ENCODE measurements around the gene GPR183. TPM values are rescaled to one million over a fixed set of nuclear protein-coding genes. Genes with fewer than 3 reads are reported as not detected.

GPR183 gene
- total RNA-seq, 1 experiment from 2014 or later: not detected

DNA sequence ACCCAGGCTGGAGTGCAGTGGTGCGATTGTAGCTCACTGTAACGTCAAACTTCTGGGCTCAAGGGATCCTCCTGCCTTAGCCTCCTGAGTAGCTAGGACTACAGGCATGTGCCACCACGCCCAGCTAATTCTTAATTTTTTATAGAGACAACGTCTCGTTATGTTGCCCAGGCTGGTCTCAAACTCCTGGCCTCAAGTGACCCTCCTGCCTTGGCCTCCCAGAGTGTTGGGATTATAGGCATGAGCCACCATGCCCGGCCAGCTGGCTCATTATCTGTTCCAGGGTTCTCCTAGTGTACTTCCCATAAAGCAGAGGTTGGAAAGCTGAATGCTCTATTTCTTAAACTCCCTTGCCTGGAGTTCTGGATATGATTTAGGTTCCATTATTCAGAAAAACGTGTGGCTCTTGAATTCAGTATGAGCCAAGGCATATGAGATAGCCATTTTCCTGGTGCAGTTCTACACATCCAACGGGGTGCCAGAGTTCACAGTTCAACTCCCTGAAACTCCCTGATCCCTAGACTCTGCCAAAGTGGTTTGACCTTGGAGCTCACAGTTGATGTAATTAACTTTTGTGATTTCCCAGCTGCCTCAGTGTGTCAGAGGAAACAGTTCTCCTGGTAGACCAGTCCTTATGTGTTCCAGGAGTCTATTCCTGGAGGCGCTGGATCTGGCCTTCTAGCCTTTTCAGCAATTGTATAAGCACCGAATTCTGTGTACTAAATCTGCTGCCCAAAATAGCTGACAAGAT lies 21.6 kb downstream of the GPR183 start:
- in situ Hi-C loops (cut with HindIII; ENCODE audit: low pct_unique_long_range_greater_than_20kb, low sequenced_read_pairs): no loop called here
- DNase-seq (ENCODE audit: low read depth, low spot score): no peak

GRCh38 chr13:99282264-99283231 lies 24.7 kb downstream of the GPR183 start:
- DNase-seq (ENCODE audit: low read depth, low spot score): no peak
- in situ Hi-C loops (cut with HindIII; ENCODE audit: low pct_unique_long_range_greater_than_20kb, low sequenced_read_pairs): no loop called here

DNA sequence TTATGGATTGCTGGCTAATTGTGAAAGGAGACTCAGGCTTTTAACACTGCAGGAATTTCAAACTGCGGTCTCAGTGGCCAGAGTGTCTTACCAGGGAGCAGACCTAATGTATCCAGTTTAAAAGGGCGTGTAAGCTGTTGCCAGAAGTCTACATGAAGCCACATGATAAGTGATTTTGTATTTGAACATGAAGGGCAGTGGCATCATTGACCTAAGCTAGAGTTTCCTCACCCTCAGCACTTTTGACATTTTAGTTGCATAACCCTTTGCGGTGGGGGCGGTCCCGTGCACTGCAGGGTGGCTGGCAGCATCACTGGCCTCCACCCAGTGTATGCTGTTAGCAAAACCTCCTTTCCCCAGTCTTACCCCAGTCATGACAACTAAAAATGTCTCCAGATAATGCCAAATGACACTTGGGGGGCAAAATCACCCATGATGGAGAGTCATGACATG lies 25.4 kb downstream of the GPR183 start:
- DNase-seq (ENCODE audit: low read depth, low spot score): no peak
- in situ Hi-C loops (cut with HindIII; ENCODE audit: low pct_unique_long_range_greater_than_20kb, low sequenced_read_pairs): no loop called here

GRCh38 chr13:99280166-99280565 lies 27.0 kb downstream of the GPR183 start:
- in situ Hi-C loops (cut with HindIII; ENCODE audit: low pct_unique_long_range_greater_than_20kb, low sequenced_read_pairs): no loop called here
- no peak for DNase-seq (ENCODE audit: low read depth, low spot score)

DNA sequence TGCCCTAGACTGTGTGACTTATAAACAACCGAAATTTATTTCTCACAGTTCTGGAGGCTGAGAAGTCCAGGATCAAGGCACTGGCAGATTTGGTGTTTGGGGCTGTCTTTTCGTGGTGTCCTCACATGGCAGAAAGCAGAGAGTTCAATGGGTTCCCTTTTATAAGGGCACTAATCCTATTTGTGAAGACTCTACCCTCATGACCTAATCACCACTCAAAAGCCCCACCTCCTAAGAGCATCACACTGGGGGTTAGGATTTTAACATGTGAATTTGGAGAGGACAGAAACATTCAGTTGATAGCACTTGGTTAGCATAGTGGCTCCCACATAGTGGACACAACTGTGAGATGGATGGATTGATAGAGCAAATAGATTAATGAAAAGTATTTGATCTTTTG lies 27.6 kb downstream of the GPR183 start:
- in situ Hi-C loops (cut with HindIII; ENCODE audit: low pct_unique_long_range_greater_than_20kb, low sequenced_read_pairs): no loop called here
- DNase-seq (ENCODE audit: low read depth, low spot score): no peak

DNA sequence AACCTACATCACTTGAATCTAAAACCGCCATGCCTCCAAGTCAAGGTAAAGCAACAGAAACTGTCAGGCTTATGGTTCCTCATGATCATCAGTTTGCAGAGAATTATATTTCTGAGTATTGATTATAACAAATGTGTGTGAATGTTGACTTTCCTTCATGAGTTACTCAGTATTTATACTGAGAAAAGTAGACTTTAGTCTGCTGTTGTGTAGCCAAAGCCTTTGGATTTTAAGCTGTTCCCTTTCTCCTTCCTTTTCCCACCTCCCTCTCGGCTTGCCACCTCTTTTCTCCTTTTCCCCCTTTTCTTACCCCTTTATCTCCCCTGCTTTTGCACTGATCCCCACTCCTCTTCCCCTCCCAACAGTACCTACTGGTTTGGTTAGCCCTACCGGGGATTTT lies 28.4 kb downstream of the GPR183 start:
- DNase-seq (ENCODE audit: low read depth, low spot score): no peak

DNA sequence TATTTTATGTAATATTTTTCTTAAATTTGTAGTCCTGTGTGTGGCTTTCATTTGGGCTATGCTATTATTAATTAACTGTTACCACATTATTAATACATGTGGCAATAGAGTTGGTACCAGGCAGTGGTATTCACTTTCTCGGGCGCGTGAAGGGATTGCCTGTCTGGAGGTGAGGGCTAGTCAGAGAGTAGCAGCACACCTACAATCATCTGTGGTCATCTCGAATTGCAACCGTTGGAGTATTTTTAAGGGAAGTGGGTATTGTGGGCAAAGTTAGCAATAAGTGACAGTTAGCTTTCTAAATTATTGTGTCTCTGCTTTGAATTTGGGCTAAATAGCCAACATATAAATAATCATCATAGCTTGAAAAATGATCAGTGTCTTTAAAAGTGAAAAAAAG lies 29.0 kb downstream of the GPR183 start:
- in situ Hi-C loops (cut with HindIII; ENCODE audit: low pct_unique_long_range_greater_than_20kb, low sequenced_read_pairs): no loop called here
- DNase-seq (ENCODE audit: low read depth, low spot score): no peak

More for the DNA sequence above, 28.4 kb downstream of the GPR183 start:
- in situ Hi-C loops (cut with HindIII; ENCODE audit: low pct_unique_long_range_greater_than_20kb, low sequenced_read_pairs): no loop called here

GRCh38 chr13:99277629-99278028 lies 29.6 kb downstream of the GPR183 start:
- no peak for DNase-seq (ENCODE audit: low read depth, low spot score)
- in situ Hi-C loops (cut with HindIII; ENCODE audit: low pct_unique_long_range_greater_than_20kb, low sequenced_read_pairs): no loop called here

- in situ Hi-C loops (cut with HindIII; ENCODE audit: low pct_unique_long_range_greater_than_20kb, low sequenced_read_pairs): no loop called here
- no peak for DNase-seq (ENCODE audit: low read depth, low spot score)
Observed at GRCh38 chr13:99276706-99277105, 30.5 kb downstream of the GPR183 start.

DNA sequence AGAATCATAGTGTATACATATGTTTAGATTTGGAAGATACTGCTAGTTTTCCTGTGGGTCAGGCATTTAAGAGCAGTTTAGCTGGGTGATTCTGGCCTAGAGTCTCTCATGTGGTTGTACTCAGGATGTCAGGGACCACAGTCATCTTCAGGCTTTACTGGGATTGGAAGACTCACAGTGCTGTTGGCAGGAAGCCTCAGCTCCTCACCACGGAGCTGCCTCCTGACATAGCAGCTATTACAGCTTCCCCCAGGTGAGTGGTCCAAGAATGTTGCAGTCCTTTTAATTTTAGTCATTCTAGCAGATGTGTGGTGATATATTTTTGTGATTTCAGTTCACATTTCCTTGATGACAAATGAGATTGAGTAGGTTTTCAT lies 32.1 kb downstream of the GPR183 start:
- DNase-seq (ENCODE audit: low read depth, low spot score): no peak
- in situ Hi-C loops (cut with HindIII; ENCODE audit: low pct_unique_long_range_greater_than_20kb, low sequenced_read_pairs): no loop called here

GRCh38 chr13:99273128-99273527 lies 34.1 kb downstream of the GPR183 start:
- in situ Hi-C loops (cut with HindIII; ENCODE audit: low pct_unique_long_range_greater_than_20kb, low sequenced_read_pairs): no loop called here
- no peak for DNase-seq (ENCODE audit: low read depth, low spot score)

DNA sequence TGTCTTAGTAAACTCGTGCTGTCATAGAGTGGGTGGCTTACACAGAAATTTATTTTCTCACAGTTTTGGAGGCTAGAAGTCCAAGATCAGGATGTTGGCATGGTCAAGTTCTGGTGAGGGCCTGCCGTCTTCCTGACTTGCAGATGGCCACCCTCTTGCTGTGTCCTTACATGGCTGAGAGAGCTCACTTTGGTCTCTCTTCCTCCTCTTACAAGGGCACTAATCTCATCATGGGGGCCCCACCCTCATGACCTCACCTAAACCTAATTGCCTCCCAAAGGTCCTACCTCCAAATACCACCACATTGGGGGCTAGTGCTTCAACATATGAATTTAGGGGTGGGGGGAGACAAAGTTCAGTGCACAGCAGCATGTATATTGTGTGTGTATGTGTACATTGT lies 34.7 kb downstream of the GPR183 start:
- in situ Hi-C loops (cut with HindIII; ENCODE audit: low pct_unique_long_range_greater_than_20kb, low sequenced_read_pairs): no loop called here
- no peak for DNase-seq (ENCODE audit: low read depth, low spot score)

DNA sequence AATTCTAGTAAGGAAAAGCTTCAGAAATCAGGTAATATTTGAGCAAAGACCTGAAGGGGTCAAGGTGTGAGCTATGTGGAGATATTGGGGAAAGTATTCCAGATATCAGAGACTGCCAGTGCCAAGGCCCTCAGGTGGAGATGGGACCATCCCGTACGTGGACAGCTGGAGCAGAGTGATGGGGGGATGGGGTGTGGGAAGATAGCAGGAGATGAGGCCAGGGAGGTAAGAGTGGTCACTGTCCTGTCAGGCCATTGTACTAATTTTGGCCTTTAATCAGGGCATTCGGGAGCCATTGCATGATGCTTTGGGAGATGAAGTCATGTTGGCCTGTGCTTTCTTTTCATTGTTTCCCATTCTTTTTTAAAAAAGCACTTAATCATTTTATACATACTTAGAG lies 36.0 kb downstream of the GPR183 start:
- DNase-seq (ENCODE audit: low read depth, low spot score): no peak
- in situ Hi-C loops (cut with HindIII; ENCODE audit: low pct_unique_long_range_greater_than_20kb, low sequenced_read_pairs): no loop called here

DNA sequence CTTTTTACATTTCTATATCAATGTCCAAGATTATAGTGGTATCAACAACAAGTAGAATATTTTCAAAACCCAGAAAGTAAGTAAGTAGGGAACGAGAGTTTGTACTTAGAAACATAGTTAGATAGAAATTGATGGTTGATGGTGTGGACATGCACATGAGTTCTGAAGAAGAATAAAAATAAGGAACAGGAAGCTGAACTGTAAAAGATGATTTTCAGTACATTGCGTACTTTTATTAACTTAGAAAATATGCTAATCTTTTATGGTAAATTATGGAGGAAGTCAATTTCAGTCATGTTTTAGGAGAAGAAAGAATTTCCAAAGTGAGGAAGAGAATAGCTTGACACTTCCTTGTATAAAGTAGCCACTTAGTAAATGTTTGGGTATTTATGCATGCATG lies 36.7 kb downstream of the GPR183 start:
- in situ Hi-C loops (cut with HindIII; ENCODE audit: low pct_unique_long_range_greater_than_20kb, low sequenced_read_pairs): no loop called here

DNA sequence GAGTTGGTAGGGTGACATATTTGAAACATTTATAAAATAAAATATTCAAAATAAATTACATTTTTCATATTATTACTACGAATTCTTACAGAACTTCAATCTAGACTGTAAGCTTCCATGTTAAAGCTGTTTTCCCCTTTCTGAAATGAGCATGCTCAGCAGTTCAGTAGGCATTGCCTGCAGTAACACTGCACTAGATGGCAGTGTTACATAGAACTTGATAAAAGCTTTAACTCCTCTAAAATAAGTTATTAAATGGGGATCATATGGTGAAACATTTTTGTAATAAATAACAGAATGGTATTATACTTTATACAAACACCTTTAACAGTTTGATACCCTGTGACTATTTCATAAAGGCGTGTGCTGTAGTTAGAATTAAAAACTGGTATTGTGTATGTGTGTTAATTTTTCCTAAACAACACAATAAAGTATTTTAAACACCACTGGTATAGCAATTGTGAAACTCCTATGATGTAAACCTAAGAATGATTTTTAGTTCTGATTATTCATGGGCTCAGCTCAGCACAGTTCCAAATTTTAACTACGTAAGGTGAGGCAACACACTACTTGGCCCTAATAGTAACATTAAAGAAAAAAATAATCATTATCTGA lies 37.5 kb downstream of the GPR183 start:
- in situ Hi-C loops (cut with HindIII; ENCODE audit: low pct_unique_long_range_greater_than_20kb, low sequenced_read_pairs): no loop called here
- DNase-seq (ENCODE audit: low read depth, low spot score): peak; percentile 65

More for the DNA sequence above, 36.7 kb downstream of the GPR183 start:
- no peak for DNase-seq (ENCODE audit: low read depth, low spot score)

- in situ Hi-C loops (cut with HindIII; ENCODE audit: low pct_unique_long_range_greater_than_20kb, low sequenced_read_pairs): no loop called here
- DNase-seq (ENCODE audit: low read depth, low spot score): no peak
Observed at GRCh38 chr13:99268822-99269221, 38.4 kb downstream of the GPR183 start.

DNA sequence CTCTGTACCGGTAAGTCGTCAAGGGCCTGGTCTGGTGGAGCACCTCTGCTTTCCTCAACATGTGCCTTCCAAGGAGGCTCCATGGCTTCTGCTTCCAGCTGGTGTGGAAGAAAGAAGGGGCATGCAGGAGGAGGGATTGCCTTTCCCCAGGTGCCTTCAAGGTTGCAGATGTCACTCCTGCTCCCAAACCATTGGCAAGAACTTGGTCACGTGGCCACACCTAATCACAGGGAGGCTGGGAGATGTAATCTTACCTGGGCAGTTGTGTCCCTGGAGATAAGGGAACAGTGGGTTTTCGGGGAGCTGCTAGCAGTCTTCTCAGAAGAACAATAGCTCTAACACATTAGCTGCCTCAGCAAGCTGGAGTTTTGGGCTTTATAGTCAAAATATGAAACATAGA lies 39.3 kb downstream of the GPR183 start:
- in situ Hi-C loops (cut with HindIII; ENCODE audit: low pct_unique_long_range_greater_than_20kb, low sequenced_read_pairs): no loop called here
- DNase-seq (ENCODE audit: low read depth, low spot score): no peak

GRCh38 chr13:99266827-99267226 lies 40.4 kb downstream of the GPR183 start:
- no peak for DNase-seq (ENCODE audit: low read depth, low spot score)

More at GRCh38 chr13:99266827-99267226, 40.4 kb downstream of the GPR183 start:
- in situ Hi-C loops (cut with HindIII; ENCODE audit: low pct_unique_long_range_greater_than_20kb, low sequenced_read_pairs): no loop called here
